Measurements from ENCODE around the gene HES6.
"Not testable (repeated sequence)": the region's sequence is repeated elsewhere in the genome, so short reads cannot be mapped to it uniquely, and the experiment has no call there.

HES6 gene

GRCh38 chr2:238280083-238280825 lies 40.4 kb upstream of the HES6 start:
- no peak for DNase-seq (ENCODE audit: extremely low read depth, low read depth)
- no peak overlapping the region for H3K4me3 ChIP-seq (replicated peaks; ENCODE audit: low read depth, low read length)
- TF ChIP-seq CTCF (IDR thresholded peaks at IDR 0.05; ENCODE audit: low read depth, low read length, missing control alignments): no peak

- H3K4me3 ChIP-seq (replicated peaks; ENCODE audit: low read depth, low read length): no peak overlapping the region
- no peak for DNase-seq (ENCODE audit: extremely low read depth, low read depth)
- no peak for TF ChIP-seq CTCF (IDR thresholded peaks at IDR 0.05; ENCODE audit: low read depth, low read length, missing control alignments)
These were observed 39.5 kb upstream of the HES6 start for GRCh38 chr2:238279324-238279682.

- no peak for DNase-seq (ENCODE audit: extremely low read depth, low read depth)
- TF ChIP-seq CTCF (IDR thresholded peaks at IDR 0.05; ENCODE audit: low read depth, low read length, missing control alignments): no peak
These were observed 38.9 kb upstream of the HES6 start for GRCh38 chr2:238278626-238279323.

GRCh38 chr2:238277695-238278094 lies 37.9 kb upstream of the HES6 start:
- H3K4me3 ChIP-seq (replicated peaks; ENCODE audit: low read depth, low read length): no peak overlapping the region
- no peak for TF ChIP-seq CTCF (IDR thresholded peaks at IDR 0.05; ENCODE audit: low read depth, low read length, missing control alignments)
- no peak for DNase-seq (ENCODE audit: extremely low read depth, low read depth)

More at GRCh38 chr2:238278626-238279323, 38.9 kb upstream of the HES6 start:
- no peak overlapping the region for H3K4me3 ChIP-seq (replicated peaks; ENCODE audit: low read depth, low read length)

GRCh38 chr2:238274152-238274865 lies 34.5 kb upstream of the HES6 start:
- DNase-seq (ENCODE audit: extremely low read depth, low read depth): no peak
- no peak overlapping the region for H3K4me3 ChIP-seq (replicated peaks; ENCODE audit: low read depth, low read length)
- no peak for TF ChIP-seq CTCF (IDR thresholded peaks at IDR 0.05; ENCODE audit: low read depth, low read length, missing control alignments)

GRCh38 chr2:238273433-238273832 lies 33.6 kb upstream of the HES6 start:
- H3K4me3 ChIP-seq (replicated peaks; ENCODE audit: low read depth, low read length); DNase-seq (ENCODE audit: extremely low read depth, low read depth): not testable (repeated sequence)

- no peak for TF ChIP-seq CTCF (IDR thresholded peaks at IDR 0.05; ENCODE audit: low read depth, low read length, missing control alignments)
- no peak for DNase-seq (ENCODE audit: extremely low read depth, low read depth)
- no peak overlapping the region for H3K4me3 ChIP-seq (replicated peaks; ENCODE audit: low read depth, low read length)
These were observed 32.3 kb upstream of the HES6 start for GRCh38 chr2:238272156-238272555.

- not testable (repeated sequence) for H3K4me3 ChIP-seq (replicated peaks; ENCODE audit: low read depth, low read length); DNase-seq (ENCODE audit: extremely low read depth, low read depth)
These were observed 31.8 kb upstream of the HES6 start for GRCh38 chr2:238271686-238272085.
